ENCODE results near the gene TBC1D10A. TPM values are rescaled to one million over a fixed set of nuclear protein-coding genes. Genes with fewer than 3 reads are reported as not detected.
A peak's percentile ranks its signal among the peaks of the same experiment; 100 is the strongest.

The TBC1D10A gene
- total RNA-seq, 3 donors from 2014 or later = 29.7 to 41.4 (median 32.2) TPM

DNA sequence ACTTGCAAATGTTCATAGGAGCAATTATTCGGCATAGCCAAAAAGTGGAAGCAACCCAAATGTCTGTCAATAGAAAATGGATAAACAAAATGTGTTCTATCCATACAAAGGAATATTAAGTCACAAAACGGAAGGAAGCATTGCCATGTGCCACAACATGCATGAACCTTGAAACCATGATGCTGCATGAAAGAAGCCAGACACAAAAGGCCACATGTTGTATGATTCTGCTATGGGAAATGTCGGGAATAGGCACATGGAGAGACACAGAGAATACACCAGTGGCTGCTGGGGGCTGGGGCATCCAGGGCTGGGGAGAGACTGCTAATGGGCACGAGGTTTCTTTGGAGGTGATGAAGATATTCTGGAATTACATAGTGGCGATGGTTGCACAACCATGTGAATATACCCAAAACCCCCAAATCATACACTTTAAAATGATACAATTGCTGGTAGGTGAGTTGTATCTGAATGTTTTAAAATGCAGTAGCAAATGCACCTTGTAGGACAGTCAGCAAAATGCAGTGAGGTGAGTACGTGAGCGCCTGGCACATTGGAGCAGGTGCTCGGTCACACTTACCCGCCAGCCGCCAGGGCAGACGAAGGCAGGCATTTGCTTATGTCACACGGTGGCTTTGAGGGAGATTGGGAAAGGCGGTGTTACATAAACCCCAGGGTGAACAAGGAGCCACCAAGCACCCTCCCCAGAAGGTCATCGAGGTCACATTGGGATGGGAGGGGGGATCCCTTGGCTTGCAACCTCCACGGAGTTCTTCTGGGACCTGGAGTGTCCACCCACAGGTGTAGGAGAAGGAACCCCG is 53.8 kb downstream of the TBC1D10A start:
- intact Hi-C loops (cut with DNase I, micrococcal nuclease) = no loop called here
- Histone ChIP-seq H3K9me3 (no peaks in the 10 kb centered on the region), H3K4me1 (ENCODE audit: low read depth) (peaks cover 2% of the 10 kb centered on the region), H3K4me3 (no peak overlapping the region), H3K36me3 (ENCODE audit: low read depth) (no peaks in the 10 kb centered on the region)
- TF ChIP-seq, protein P1, sequence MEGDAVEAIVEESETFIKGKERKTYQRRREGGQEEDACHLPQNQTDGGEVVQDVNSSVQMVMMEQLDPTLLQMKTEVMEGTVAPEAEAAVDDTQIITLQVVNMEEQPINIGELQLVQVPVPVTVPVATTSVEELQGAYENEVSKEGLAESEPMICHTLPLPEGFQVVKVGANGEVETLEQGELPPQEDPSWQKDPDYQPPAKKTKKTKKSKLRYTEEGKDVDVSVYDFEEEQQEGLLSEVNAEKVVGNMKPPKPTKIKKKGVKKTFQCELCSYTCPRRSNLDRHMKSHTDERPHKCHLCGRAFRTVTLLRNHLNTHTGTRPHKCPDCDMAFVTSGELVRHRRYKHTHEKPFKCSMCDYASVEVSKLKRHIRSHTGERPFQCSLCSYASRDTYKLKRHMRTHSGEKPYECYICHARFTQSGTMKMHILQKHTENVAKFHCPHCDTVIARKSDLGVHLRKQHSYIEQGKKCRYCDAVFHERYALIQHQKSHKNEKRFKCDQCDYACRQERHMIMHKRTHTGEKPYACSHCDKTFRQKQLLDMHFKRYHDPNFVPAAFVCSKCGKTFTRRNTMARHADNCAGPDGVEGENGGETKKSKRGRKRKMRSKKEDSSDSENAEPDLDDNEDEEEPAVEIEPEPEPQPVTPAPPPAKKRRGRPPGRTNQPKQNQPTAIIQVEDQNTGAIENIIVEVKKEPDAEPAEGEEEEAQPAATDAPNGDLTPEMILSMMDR (IDR thresholded peaks at IDR 0.05) = no peak
- DNase-seq (no peak), ATAC-seq (no peak)

DNA sequence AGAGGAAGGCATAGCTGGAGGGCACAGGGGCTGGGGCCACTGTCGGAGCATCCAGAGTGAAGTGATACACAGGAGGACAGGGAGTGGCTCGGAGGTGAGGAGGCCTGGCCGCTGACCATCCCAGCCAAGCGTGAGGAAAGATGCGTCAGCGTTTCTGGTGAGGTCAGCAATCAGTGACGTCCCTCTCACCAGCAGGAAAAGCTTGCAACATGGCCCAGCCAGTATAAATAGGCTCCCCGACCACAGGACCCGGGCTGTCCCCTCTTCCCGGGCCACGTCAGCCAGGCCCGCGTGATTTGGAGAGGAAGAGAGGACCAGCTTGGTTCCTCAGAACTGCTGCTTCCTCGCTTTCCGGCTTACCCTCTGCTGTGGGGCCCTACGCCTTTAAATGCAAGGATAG is 55.9 kb downstream of the TBC1D10A start:
- Histone ChIP-seq H3K9me3 (no peaks in the 10 kb centered on the region), H3K36me3 (ENCODE audit: low read depth) (no peaks in the 10 kb centered on the region), H3K4me1 (ENCODE audit: low read depth) (no peaks in the 10 kb centered on the region), H3K4me3 (no peak overlapping the region)
- peak in 2 of 3 donors; percentile 41 to 83 for DNase-seq
- intact Hi-C loops (cut with DNase I, micrococcal nuclease) = no loop called here
- ATAC-seq = peak; percentile 31
- TF ChIP-seq, protein P1 (IDR thresholded peaks at IDR 0.05) = no peak

DNA sequence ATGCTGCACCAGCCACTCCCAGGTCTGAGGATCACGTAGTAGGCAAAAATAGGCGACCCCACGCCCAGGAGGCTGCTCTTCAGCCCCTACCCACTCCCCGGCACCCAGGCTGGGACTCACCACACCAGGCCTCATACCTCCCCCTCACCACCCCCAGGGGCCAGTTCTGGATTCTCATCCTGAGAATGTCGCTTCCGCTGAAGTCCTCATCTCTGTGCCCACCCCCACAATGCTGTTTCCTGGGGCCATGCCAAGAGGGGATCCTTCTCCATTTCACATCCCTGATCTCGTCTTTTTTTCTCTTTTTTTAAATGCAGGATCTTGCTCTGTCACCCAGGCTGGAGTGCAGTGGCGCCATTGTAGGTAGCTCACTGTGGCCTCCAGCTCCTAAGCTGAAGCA is 58.4 kb downstream of the TBC1D10A start:
- no peaks in the 10 kb centered on the region for H3K36me3 ChIP-seq (ENCODE audit: low read depth)
- ATAC-seq (no peak), DNase-seq (no peak)
- H3K4me3 ChIP-seq = no peak overlapping the region
- intact Hi-C loops (cut with DNase I, micrococcal nuclease) = loop anchor here in 1 of 2 donors (5.0 kb wide), 1 partner anchor 114 kb away; no protein-coding TSS in a partner anchor
- H3K4me1 ChIP-seq (ENCODE audit: low read depth) = no peaks in the 10 kb centered on the region
- TF ChIP-seq, protein P1 (IDR thresholded peaks at IDR 0.05) = no peak
- no peaks in the 10 kb centered on the region for H3K9me3 ChIP-seq

DNA sequence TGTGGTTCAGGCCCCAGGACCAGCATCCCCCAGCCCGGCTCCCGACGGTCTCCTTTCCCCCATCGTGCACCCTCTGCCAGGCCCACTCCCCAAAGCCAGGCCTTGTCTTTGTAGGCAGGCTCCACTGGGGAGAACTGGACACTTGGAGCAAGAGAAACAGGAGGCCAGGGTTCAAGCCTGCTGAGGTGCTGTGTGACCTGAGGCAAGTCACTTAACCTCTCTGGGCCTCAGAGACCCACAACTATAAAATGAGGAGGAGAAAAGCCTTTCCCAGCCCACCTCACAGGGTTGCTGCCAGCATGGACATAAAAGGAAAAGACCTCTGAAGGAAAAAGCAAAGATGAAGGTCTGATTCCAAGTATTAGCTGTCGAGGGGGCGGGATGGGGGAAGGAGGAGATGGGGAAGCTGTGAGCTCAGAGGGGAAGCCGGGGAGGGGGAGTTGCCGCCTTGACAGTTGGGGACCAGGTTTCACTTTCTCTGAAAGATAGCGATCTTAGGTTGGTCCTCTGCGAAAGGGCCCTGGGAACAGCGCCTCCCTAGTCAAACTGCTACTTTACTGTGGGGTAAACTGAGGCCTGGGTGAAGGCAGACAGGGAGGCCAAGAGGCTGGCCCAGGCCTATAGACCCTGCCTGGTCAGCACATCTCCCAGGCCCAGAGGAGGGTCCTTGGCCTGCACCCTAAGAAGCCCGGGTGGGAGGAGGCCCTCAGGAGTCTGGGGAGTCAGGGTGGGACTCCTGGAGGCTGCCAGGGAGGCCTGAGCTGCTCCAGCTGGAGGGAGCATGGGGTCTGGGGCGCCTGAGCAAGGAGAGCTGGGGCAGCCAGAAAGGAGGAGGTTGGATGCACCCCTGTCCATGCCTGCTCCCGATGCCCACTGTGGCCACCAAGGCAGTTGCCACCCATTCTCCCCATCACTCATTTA is 59.1 kb downstream of the TBC1D10A start:
- peaks cover 6% of the 10 kb centered on the region for H3K4me1 ChIP-seq (ENCODE audit: low read depth)
- DNase-seq (peak in 2 of 3 donors; percentile 23 to 62), ATAC-seq (no peak)
- H3K36me3 ChIP-seq (ENCODE audit: low read depth) = no peaks in the 10 kb centered on the region
- TF ChIP-seq, protein P1 (IDR thresholded peaks at IDR 0.05) = no peak
- intact Hi-C loops (cut with DNase I, micrococcal nuclease) = loop anchor here in 1 of 2 donors (5.0 kb wide), 1 partner anchor 115 kb away; no protein-coding TSS in a partner anchor
- H3K4me3 ChIP-seq = no peak overlapping the region
- H3K9me3 ChIP-seq = no peaks in the 10 kb centered on the region
